GM12891 (cell line): ENCODE measurements around the gene GLIS2.

Experiments
- PAX5 ChIP-seq: IDR thresholded peaks from 2 replicates; pipeline ENCODE4 v1.6.1; 2011; ENCODE audit warnings: low read length, moderate library complexity, mild to moderate bottlenecking; ENCODE audit not compliant: insufficient read depth, severe bottlenecking
- POLR2A ChIP-seq: IDR thresholded peaks from 2 replicates; pipeline ENCODE4 v1.6.1; 2011; ENCODE audit warnings: low read depth, low read length, control low read depth
- POLR2AphosphoS5 ChIP-seq: IDR thresholded peaks from 2 replicates; pipeline ENCODE4 v1.6.1; 2011; ENCODE audit warnings: low read depth, low read length, control low read depth
- POU2F2 ChIP-seq: IDR thresholded peaks from 2 replicates; pipeline ENCODE4 v1.6.1; 2011; ENCODE audit warnings: low read depth, mild to moderate bottlenecking, control low read depth, low read length, moderate library complexity
- SPI1 ChIP-seq: IDR thresholded peaks from 2 replicates; pipeline ENCODE4 v1.6.1; 2011; ENCODE audit warnings: low read depth, low read length, control low read depth
- TAF1 ChIP-seq: IDR thresholded peaks from 2 replicates; pipeline ENCODE4 v1.6.1; 2011; ENCODE audit warnings: low read depth, low read length, control low read depth

DNA sequence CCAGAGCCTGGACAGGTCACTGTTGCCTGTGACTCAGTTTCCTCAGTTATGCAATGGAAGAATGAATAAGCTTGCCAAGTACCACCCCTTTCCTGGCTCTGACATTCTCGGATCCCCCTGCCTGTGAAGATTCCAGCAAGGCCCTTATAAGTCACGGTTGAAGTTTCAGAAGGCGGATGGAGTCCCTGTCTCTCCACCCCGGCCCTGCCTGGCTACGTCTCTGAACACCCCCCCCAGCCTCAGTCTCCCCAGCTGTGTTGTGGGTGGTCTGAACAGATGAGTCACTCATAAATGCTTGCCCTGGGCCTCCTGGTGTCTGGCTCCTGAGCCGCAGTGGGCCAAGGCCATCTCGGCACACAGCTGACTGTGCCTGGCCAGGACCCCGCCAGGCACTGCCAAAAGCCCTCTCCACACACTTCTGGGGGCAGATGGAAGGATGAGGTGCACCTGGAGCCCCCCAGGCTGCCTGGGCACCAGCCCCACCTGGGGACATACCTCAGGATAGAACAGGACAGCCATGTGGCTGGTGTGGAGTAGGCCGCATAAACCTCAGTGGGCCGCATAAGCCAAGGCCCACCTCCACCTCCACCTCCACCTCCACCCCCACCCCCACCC is 71.2 kb downstream of the GLIS2 start:
- TF ChIP-seq POLR2A = no peak
- TF ChIP-seq POLR2AphosphoS5 = no peak
- no peak for TF ChIP-seq PAX5
- TF ChIP-seq SPI1 = no peak
- no peak for TF ChIP-seq TAF1
- no peak for TF ChIP-seq POU2F2
